Astrocyte (in vitro differentiated cells and primary cell): ENCODE measurements around the gene CDC6. TPM values are rescaled to one million over a fixed set of nuclear protein-coding genes. Genes with fewer than 3 reads are reported as not detected.

Experiments used
- DNase-seq: peaks from one replicate; pipeline ENCODE4 v3.0.0-alpha.2; 2010; ENCODE audit warnings: low read depth
- FAIRE-seq: peaks from 2 replicates; lab custom pipeline; 2011; peaks lifted over from hg19 to GRCh38; lab: Jason Lieb, UNC
- H2AFZ ChIP-seq: 2 replicates; pipeline ENCODE4 v1.6.0; 2012; ENCODE audit warnings: low read depth, low read length, inconsistent platforms
- H3K27ac ChIP-seq: 2 replicates; pipeline ENCODE4 v1.5.1; 2011; ENCODE audit warnings: low read depth, low read length, inconsistent platforms
- H3K27me3 ChIP-seq: 2 replicates; pipeline ENCODE4 v1.6.0; 2011; ENCODE audit warnings: low read length, inconsistent platforms; ENCODE audit not compliant: insufficient read depth
- H3K36me3 ChIP-seq: 2 replicates; pipeline ENCODE4 v1.5.1; 2011; ENCODE audit warnings: low read length, inconsistent platforms; ENCODE audit not compliant: insufficient read depth
- H3K4me1 ChIP-seq: 2 replicates; pipeline ENCODE4 v1.5.1; 2011; ENCODE audit warnings: low read length, inconsistent platforms; ENCODE audit not compliant: insufficient read depth
- H3K4me2 ChIP-seq: 2 replicates; pipeline ENCODE4 v1.6.0; 2012; ENCODE audit warnings: low read length, inconsistent platforms
- H3K4me3 ChIP-seq: 2 replicates; pipeline ENCODE4 v1.5.1; 2011; ENCODE audit warnings: low read depth, mild to moderate bottlenecking, low read length, inconsistent platforms; ENCODE audit not compliant: insufficient read depth
- H3K79me2 ChIP-seq: 2 replicates; pipeline ENCODE4 v1.6.0; 2012; ENCODE audit warnings: mild to moderate bottlenecking, low read length, inconsistent platforms; ENCODE audit not compliant: insufficient read depth
- H3K9ac ChIP-seq: 2 replicates; pipeline ENCODE4 v1.6.0; 2012; ENCODE audit warnings: mild to moderate bottlenecking, low read length, inconsistent platforms
- H3K9me3 ChIP-seq: 2 replicates; pipeline ENCODE4 v1.5.1; 2012; ENCODE audit warnings: low read depth, mild to moderate bottlenecking, low read length, inconsistent platforms; ENCODE audit not compliant: insufficient read depth
- H4K20me1 ChIP-seq: 2 replicates; pipeline ENCODE4 v1.6.0; 2012; ENCODE audit warnings: low read length, inconsistent platforms; ENCODE audit not compliant: insufficient read depth
- H3K27ac Mint-ChIP-seq: one replicate; pipeline ENCODE4 v1.8.0; 2021; ENCODE audit warnings: mild to moderate bottlenecking, mixed read lengths; ENCODE audit not compliant: unreplicated experiment
- H3K27me3 Mint-ChIP-seq: one replicate; pipeline ENCODE4 v1.8.0; 2021; ENCODE audit warnings: low read depth, mixed read lengths; ENCODE audit not compliant: unreplicated experiment
- H3K36me3 Mint-ChIP-seq: one replicate; pipeline ENCODE4 v1.8.0; 2021; ENCODE audit warnings: low read depth, mixed read lengths; ENCODE audit not compliant: unreplicated experiment
- H3K4me1 Mint-ChIP-seq: one replicate; pipeline ENCODE4 v1.8.0; 2021; ENCODE audit warnings: low read depth, mixed read lengths; ENCODE audit not compliant: unreplicated experiment
- H3K4me3 Mint-ChIP-seq: one replicate; pipeline ENCODE4 v1.8.0; 2021; ENCODE audit warnings: mild to moderate bottlenecking, moderate library complexity, mixed read lengths; ENCODE audit not compliant: unreplicated experiment
- H3K9me3 Mint-ChIP-seq: one replicate; pipeline ENCODE4 v1.8.0; 2021; ENCODE audit warnings: mild to moderate bottlenecking, mixed read lengths; ENCODE audit not compliant: unreplicated experiment
- CTCF ChIP-seq: IDR thresholded peaks from 2 replicates; pipeline ENCODE4 v1.5.1; 2011; ENCODE audit warnings: low read depth, mild to moderate bottlenecking, inconsistent platforms, low read length, moderate library complexity; ENCODE audit not compliant: insufficient read depth
- EZH2 ChIP-seq: IDR thresholded peaks from 2 replicates; pipeline ENCODE4 v1.6.1; 2012; ENCODE audit warnings: mild to moderate bottlenecking, low read length, inconsistent platforms; ENCODE audit not compliant: insufficient read depth
- total RNA-seq: library from RNA; stranded (reverse); gene quantifications from 2 replicates; pipeline ENCODE4 v1.2.1, GENCODE V29; 2021

Gene CDC6
- total RNA-seq, 1 donor from 2014 or later, result 14.4 TPM

GRCh38 chr17:40264458-40265185 lies 23.1 kb upstream of the CDC6 start:
- H2AFZ ChIP-seq, result no peak overlapping the region
- no peaks in the 10 kb centered on the region for H3K27me3 ChIP-seq
- Mint-ChIP-seq H3K4me1 (no peaks in the 10 kb centered on the region), H3K27me3 (no peaks in the 10 kb centered on the region), H3K4me3 (no peak overlapping the region), H3K36me3 (peaks cover 16% of the 10 kb centered on the region), H3K27ac (no peak overlapping the region), H3K9me3 (no peaks in the 10 kb centered on the region)
- peaks cover 31% of the 10 kb centered on the region for H3K36me3 ChIP-seq
- no peak overlapping the region for H3K4me3 ChIP-seq
- no peaks in the 10 kb centered on the region for H3K9me3 ChIP-seq
- FAIRE-seq (no peak), DNase-seq (no peak)
- no peak overlapping the region for H3K27ac ChIP-seq
- no peak overlapping the region for H3K9ac ChIP-seq
- TF ChIP-seq CTCF (no peak), EZH2 (no peak)
- peaks cover 18% of the 10 kb centered on the region for H4K20me1 ChIP-seq
- H3K79me2 ChIP-seq, result peaks cover 3% of the 10 kb centered on the region
- H3K4me2 ChIP-seq, result no peak overlapping the region
- no peaks in the 10 kb centered on the region for H3K4me1 ChIP-seq

GRCh38 chr17:40265337-40265736 lies 22.3 kb upstream of the CDC6 start:
- no peak for TF ChIP-seq CTCF
- no peak for TF ChIP-seq EZH2
- H3K9me3 ChIP-seq, result no peaks in the 10 kb centered on the region
- no peak overlapping the region for H2AFZ ChIP-seq
- FAIRE-seq (no peak), DNase-seq (no peak)
- H3K4me1 ChIP-seq, result no peaks in the 10 kb centered on the region
- H3K4me3 Mint-ChIP-seq, result no peak overlapping the region
- no peaks in the 10 kb centered on the region for H3K27me3 ChIP-seq
- H3K4me1 Mint-ChIP-seq, result no peaks in the 10 kb centered on the region
- no peaks in the 10 kb centered on the region for H3K79me2 ChIP-seq
- H3K9ac ChIP-seq, result no peak overlapping the region
- no peak overlapping the region for H3K4me3 ChIP-seq
- H3K9me3 Mint-ChIP-seq, result no peaks in the 10 kb centered on the region
- no peak overlapping the region for H3K4me2 ChIP-seq
- no peak overlapping the region for H3K27ac Mint-ChIP-seq
- peaks cover 26% of the 10 kb centered on the region for H3K36me3 ChIP-seq
- no peaks in the 10 kb centered on the region for H3K27me3 Mint-ChIP-seq
- peaks cover 16% of the 10 kb centered on the region for H4K20me1 ChIP-seq
- no peak overlapping the region for H3K27ac ChIP-seq
- H3K36me3 Mint-ChIP-seq, result peaks cover 14% of the 10 kb centered on the region

GRCh38 chr17:40266882-40267281 lies 20.8 kb upstream of the CDC6 start:
- FAIRE-seq, result no peak
- H3K4me1 Mint-ChIP-seq, result no peaks in the 10 kb centered on the region

More at GRCh38 chr17:40266882-40267281, 20.8 kb upstream of the CDC6 start:
- Histone ChIP-seq H3K9me3 (no peaks in the 10 kb centered on the region), H3K4me2 (no peak overlapping the region), H3K27ac (no peak overlapping the region), H3K9ac (no peak overlapping the region), H2AFZ (no peak overlapping the region), H3K36me3 (peaks cover 26% of the 10 kb centered on the region), H3K79me2 (no peaks in the 10 kb centered on the region), H3K4me3 (no peak overlapping the region), H4K20me1 (peaks cover 16% of the 10 kb centered on the region), H3K4me1 (no peaks in the 10 kb centered on the region), H3K27me3 (no peaks in the 10 kb centered on the region)
- Mint-ChIP-seq H3K27me3 (no peaks in the 10 kb centered on the region), H3K36me3 (peaks cover 10% of the 10 kb centered on the region), H3K4me3 (no peak overlapping the region), H3K27ac (no peak overlapping the region), H3K9me3 (no peaks in the 10 kb centered on the region)
- TF ChIP-seq EZH2, result no peak
- TF ChIP-seq CTCF, result no peak
- DNase-seq, result no peak
